Esophagus squamous epithelium (tissue), 4 donors: Measurements from ENCODE around the gene TP53RK.

Source experiments
- CTCF ChIP-seq, 6 experiments: fragments of 450-650 bp in 4 of 6; fragments of 200-600 bp in 2 of 6; sonication (generic) in 2 of 6; IDR thresholded peaks; one replicate each; pipeline ENCODE4 v1.5.1; 2016 to 2019; ENCODE audit warnings: antibody characterized with exemption in 6 of 6, mild to moderate bottlenecking in 4 of 6, moderate library complexity in 4 of 6
- POLR2A ChIP-seq, 4 donors: fragments of 450-650 bp; IDR thresholded peaks; one replicate each; pipeline ENCODE4 v1.6.1; 2017; ENCODE audit warnings: antibody characterized with exemption in 4 of 4, mild to moderate bottlenecking in 4 of 4, moderate library complexity in 3 of 4

- TF ChIP-seq CTCF (IDR thresholded peaks at IDR 0.05): no peak
- TF ChIP-seq POLR2A (IDR thresholded peaks at IDR 0.05): no peak
Measured at GRCh38 chr20:46690219-46691106, 1.2 kb upstream of the TP53RK start.
